Fibroblast of pulmonary artery (primary cell): ENCODE results near the gene ZBTB21.

ENCODE experiments used
- DNase-seq: peaks from one replicate; pipeline ENCODE4 v3.0.0-alpha.2; 2010; ENCODE audit warnings: low read depth
- H3K4me3 ChIP-seq: replicated peaks from 2 replicates; pipeline ENCODE4 v1.5.1; 2011; ENCODE audit warnings: low read depth, mild to moderate bottlenecking, control low read depth, low read length, moderate library complexity
- TF ChIP-seq, protein P1 (sequence below): IDR thresholded peaks from 2 replicates; pipeline ENCODE4 v1.5.1; 2011; ENCODE audit warnings: mild to moderate bottlenecking, control low read depth, low read length, inconsistent platforms; ENCODE audit errors: missing control alignments

ZBTB21 gene

DNA sequence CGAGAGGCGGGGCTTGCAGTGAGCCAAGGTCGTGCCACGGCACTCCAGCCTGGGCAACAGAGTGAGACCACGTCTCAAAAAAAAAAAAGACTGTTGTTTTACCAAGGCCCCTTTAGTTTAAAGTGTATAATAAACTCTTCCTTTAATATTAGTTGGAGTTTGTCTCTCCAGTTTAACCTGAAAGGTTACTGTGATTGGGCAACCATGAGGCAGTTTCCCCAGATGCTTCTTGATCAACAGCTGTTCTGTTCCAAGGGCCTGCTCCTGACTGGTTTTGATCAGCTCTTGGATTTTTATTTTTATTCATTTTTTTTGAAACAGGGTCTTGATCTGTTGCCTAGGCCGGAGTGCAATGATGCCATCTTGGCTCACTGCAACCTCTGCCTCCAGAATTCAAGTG is 38.3 kb downstream of the ZBTB21 start:
- H3K4me3 ChIP-seq = no peak overlapping the region
- no peak for DNase-seq
- TF ChIP-seq, protein P1, sequence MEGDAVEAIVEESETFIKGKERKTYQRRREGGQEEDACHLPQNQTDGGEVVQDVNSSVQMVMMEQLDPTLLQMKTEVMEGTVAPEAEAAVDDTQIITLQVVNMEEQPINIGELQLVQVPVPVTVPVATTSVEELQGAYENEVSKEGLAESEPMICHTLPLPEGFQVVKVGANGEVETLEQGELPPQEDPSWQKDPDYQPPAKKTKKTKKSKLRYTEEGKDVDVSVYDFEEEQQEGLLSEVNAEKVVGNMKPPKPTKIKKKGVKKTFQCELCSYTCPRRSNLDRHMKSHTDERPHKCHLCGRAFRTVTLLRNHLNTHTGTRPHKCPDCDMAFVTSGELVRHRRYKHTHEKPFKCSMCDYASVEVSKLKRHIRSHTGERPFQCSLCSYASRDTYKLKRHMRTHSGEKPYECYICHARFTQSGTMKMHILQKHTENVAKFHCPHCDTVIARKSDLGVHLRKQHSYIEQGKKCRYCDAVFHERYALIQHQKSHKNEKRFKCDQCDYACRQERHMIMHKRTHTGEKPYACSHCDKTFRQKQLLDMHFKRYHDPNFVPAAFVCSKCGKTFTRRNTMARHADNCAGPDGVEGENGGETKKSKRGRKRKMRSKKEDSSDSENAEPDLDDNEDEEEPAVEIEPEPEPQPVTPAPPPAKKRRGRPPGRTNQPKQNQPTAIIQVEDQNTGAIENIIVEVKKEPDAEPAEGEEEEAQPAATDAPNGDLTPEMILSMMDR = no peak

DNA sequence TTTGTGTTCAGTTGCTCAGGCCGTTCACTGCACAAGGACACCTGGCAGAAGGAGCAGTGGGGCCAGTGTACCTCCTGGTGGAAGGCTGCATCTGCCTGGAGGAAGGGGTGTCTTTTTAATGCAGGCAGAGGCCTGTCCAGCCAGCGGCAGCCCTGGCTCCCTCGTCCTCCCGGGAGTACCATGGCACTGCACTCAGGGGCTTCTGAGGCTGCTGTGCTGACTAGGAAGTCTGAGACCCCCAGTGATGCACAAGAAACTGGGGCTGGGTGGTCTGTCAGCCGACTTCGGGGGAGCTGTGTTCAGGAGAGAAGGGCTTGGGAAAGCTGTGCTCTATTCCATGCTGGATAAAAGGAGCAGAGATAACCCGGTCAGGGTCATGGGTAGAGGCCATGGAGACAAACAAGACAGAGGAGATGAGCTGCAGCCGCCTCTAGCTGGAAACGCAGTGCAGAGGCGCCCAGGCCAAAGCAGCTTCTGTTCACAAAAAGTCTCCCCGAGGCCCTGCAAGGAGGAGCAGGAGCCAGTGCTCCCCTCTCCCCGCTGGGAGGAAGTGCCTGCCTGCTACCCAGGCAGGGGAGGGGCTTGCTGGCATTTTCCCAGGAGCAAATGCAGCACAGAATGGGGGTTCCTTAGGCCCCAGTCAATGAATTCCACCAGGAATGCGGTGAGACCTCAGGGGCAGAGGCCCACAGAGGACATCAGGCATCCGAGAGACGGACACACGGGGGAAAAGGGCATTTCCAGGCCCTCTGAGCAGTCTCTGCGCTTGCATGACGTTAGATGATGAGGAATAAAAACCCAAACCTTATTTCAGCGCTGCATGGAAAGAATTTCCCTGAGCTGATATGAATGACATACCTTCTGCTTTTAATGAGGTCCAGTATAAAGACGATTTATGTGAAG is 39.2 kb downstream of the ZBTB21 start:
- DNase-seq = no peak
- TF ChIP-seq, protein P1 = no peak
- no peak overlapping the region for H3K4me3 ChIP-seq

DNA sequence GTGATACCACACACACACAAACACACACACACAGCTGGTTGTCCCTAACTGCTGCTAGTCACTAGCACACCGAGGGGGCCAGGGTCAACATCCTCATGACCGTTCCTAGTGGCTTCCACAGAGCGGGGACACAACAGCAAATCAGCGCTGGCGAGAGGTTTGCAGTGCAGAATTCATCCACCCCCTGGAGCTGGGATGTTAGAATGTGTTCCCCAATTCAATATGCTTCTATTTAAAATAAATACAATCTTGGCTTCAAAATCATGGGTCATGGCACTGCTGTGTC is 40.1 kb downstream of the ZBTB21 start:
- TF ChIP-seq, protein P1 = no peak
- no peak for DNase-seq
- no peak overlapping the region for H3K4me3 ChIP-seq

DNA sequence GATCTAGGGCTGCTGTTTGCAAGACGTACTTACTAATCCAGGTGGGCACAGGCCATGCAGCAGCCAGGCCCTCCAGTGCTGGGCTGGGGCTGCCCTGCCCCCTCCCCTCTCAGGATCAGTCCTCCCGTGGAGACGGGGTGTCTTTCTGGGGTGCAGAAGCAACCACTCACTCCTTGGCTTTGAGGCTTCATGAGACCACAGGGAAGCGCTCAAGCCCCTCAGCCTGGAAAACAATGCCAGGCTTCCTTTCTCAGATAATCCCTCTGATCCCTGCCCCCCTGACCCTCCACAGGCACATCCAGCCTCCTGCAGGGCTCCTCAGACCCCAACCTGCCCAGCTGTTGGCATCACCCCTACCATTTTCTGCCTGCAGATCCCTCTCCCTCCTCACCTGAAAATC is 42.5 kb downstream of the ZBTB21 start:
- no peak for DNase-seq
- TF ChIP-seq, protein P1 = no peak

DNA sequence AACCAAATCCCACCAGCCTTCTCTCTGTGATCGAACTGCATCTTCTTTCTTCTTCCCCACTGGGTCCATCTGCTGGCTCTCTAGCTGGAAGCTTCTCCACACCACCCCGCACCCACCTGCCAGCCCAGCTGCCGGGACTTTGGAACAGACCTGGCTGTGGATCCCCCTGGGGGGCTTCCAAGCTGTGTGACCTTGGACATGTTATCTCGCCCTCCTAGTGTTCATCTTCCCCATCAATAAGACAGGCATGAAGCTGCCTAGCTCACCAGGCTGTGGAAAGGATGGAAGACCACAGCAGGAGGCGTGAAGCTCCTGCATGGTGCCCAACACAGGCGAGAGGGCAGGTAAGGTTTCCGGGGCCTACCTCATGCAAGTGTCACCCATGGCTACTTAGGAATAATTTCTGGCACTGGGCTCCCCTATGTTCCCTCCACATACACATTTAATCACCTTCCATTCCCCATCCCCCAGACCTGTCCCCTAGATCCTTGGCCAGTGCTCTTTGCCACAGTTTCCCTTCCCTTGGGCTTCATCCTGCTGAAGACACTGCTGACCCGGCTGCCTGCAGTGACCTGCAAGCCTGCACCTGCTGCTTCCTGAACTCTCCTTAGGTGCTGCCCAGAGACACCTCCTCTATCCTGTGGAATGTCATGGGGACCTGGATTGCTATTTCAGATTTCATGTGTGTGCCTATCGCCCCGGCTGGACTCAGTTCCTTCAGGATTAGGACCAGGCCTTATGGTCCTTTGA is 43.1 kb downstream of the ZBTB21 start:
- H3K4me3 ChIP-seq = no peak overlapping the region
- TF ChIP-seq, protein P1 = no peak
- no peak for DNase-seq

More for the DNA sequence above, 42.5 kb downstream of the ZBTB21 start:
- no peak overlapping the region for H3K4me3 ChIP-seq

DNA sequence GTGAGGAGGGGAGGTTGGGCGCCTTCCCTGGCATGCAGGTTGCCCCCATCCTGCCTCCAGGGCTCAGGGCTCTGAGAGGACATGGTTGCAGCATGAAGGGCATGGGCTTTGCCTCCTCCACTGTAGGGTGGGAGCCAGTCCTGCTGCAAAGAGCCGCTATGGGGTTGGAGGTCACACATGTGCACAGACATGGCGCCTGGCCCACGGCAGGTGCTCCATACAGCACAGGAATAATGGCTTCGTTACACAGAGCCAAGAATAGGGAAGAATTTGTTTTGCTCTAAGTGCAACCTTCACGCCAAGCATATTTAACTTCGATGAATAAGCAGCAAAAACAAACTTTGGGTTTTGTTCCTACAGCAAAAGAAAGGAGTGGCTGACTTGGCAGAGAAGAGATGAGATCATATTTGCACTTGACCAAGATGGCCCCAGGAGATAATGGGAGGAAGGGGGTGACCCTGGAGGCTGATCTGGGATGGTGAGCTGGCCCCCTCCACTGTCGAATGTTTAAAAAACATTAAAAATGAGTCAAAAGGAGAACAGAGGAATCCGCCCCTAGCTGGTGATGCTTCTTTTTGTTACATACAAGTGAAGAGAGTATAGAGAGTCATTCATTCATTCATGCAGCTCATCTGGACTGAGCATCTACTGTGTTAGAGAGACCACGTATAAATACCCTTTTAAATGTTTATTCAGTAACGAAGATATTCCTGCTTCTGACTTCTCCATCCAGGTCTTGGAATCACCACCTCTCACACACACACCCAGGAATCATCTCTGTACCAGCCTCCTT is 43.9 kb downstream of the ZBTB21 start:
- TF ChIP-seq, protein P1 = no peak
- no peak for DNase-seq
- H3K4me3 ChIP-seq = no peak overlapping the region
